ENCODE measurements around the gene TMCO4. TPM values are rescaled to one million over a fixed set of nuclear protein-coding genes. Genes with fewer than 3 reads are reported as not detected.
"Not testable (repeated sequence)": the region's sequence is repeated elsewhere in the genome, so short reads cannot be mapped to it uniquely, and the experiment has no call there.

TMCO4 gene
- total RNA-seq, 1 donor from 2014 or later, result 18.6 TPM

GRCh38 chr1:19640363-19641316 lies 159.1 kb downstream of the TMCO4 start:
- H3K4me3 Mint-ChIP-seq (ENCODE audit: low read depth), result no peak overlapping the region
- H3K9me3 Mint-ChIP-seq (ENCODE audit: low read depth), result no peaks in the 10 kb centered on the region
- TF ChIP-seq CTCF (IDR thresholded peaks at IDR 0.05; ENCODE audit: unreplicated experiment), result no peak
- H3K27ac Mint-ChIP-seq, result no peak overlapping the region
- H3K36me3 Mint-ChIP-seq (ENCODE audit: insufficient read depth), result no peaks in the 10 kb centered on the region
- peaks cover 46% of the 10 kb centered on the region for H3K27me3 Mint-ChIP-seq
- H3K4me1 Mint-ChIP-seq (ENCODE audit: low read depth), result no peaks in the 10 kb centered on the region
- no peak for DNase-seq (ENCODE audit: low spot score, unreplicated experiment)

GRCh38 chr1:19639999-19640362 lies 159.7 kb downstream of the TMCO4 start:
- H3K9me3 Mint-ChIP-seq (ENCODE audit: low read depth), result no peaks in the 10 kb centered on the region
- DNase-seq (ENCODE audit: low spot score, unreplicated experiment), result no peak
- no peaks in the 10 kb centered on the region for H3K36me3 Mint-ChIP-seq (ENCODE audit: insufficient read depth)
- H3K27ac Mint-ChIP-seq, result no peak overlapping the region
- H3K4me3 Mint-ChIP-seq (ENCODE audit: low read depth), result no peak overlapping the region
- H3K4me1 Mint-ChIP-seq (ENCODE audit: low read depth), result no peaks in the 10 kb centered on the region
- no peak for TF ChIP-seq CTCF (IDR thresholded peaks at IDR 0.05; ENCODE audit: unreplicated experiment)
- peaks cover 45% of the 10 kb centered on the region for H3K27me3 Mint-ChIP-seq

GRCh38 chr1:19639228-19639627 lies 160.5 kb downstream of the TMCO4 start:
- H3K27me3 Mint-ChIP-seq, result peaks cover 41% of the 10 kb centered on the region
- DNase-seq (ENCODE audit: low spot score, unreplicated experiment); H3K36me3 Mint-ChIP-seq (ENCODE audit: insufficient read depth); H3K9me3 Mint-ChIP-seq (ENCODE audit: low read depth); H3K27ac Mint-ChIP-seq; H3K4me1 Mint-ChIP-seq (ENCODE audit: low read depth); H3K4me3 Mint-ChIP-seq (ENCODE audit: low read depth): not testable (repeated sequence)

GRCh38 chr1:19637606-19638005 lies 162.1 kb downstream of the TMCO4 start:
- Mint-ChIP-seq H3K9me3 (ENCODE audit: low read depth) (no peaks in the 10 kb centered on the region), H3K27ac (no peak overlapping the region), H3K4me1 (ENCODE audit: low read depth) (no peaks in the 10 kb centered on the region), H3K27me3 (peaks cover 30% of the 10 kb centered on the region), H3K36me3 (ENCODE audit: insufficient read depth) (no peaks in the 10 kb centered on the region), H3K4me3 (ENCODE audit: low read depth) (no peak overlapping the region)
- TF ChIP-seq CTCF (IDR thresholded peaks at IDR 0.05; ENCODE audit: unreplicated experiment), result no peak
- no peak for DNase-seq (ENCODE audit: low spot score, unreplicated experiment)

GRCh38 chr1:19636749-19637148 lies 163.0 kb downstream of the TMCO4 start:
- peaks cover 22% of the 10 kb centered on the region for H3K27me3 Mint-ChIP-seq
- H3K9me3 Mint-ChIP-seq (ENCODE audit: low read depth); H3K4me3 Mint-ChIP-seq (ENCODE audit: low read depth); DNase-seq (ENCODE audit: low spot score, unreplicated experiment); H3K36me3 Mint-ChIP-seq (ENCODE audit: insufficient read depth); H3K27ac Mint-ChIP-seq; H3K4me1 Mint-ChIP-seq (ENCODE audit: low read depth): not testable (repeated sequence)

DNA sequence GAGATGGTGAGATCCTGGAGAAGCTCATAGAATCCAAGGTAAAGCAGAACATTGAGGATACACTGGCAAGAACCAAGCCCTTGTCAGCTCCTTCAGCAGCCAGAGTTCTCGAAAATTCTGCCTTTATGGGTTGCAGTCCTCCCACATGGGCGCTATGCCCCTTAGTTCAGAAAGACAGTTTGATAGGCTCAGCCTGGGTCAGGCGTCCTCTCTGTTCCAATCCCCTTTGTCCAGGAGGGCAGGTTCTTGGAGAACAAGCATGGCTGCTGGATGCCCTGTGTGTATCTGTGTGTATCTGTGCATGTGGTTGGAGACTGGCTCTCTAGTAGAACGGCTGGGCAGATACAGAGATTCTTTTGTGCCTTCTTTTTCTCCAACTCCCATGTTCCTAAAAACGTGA lies 163.7 kb downstream of the TMCO4 start:
- Mint-ChIP-seq H3K4me3 (ENCODE audit: low read depth) (no peak overlapping the region), H3K4me1 (ENCODE audit: low read depth) (no peaks in the 10 kb centered on the region), H3K9me3 (ENCODE audit: low read depth) (no peaks in the 10 kb centered on the region), H3K27me3 (peaks cover 15% of the 10 kb centered on the region), H3K36me3 (ENCODE audit: insufficient read depth) (no peaks in the 10 kb centered on the region), H3K27ac (no peak overlapping the region)
- no peak for DNase-seq (ENCODE audit: low spot score, unreplicated experiment)
- no peak for TF ChIP-seq CTCF (IDR thresholded peaks at IDR 0.05; ENCODE audit: unreplicated experiment)
